CD14-positive monocyte (primary cell): ENCODE results near the gene ZBTB32. TPM values are rescaled to one million over a fixed set of nuclear protein-coding genes. Genes with fewer than 3 reads are reported as not detected.

Source experiments
- DNase-seq, 3 donors: peaks; one replicate each; pipeline ENCODE4 v3.0.0-alpha.2; 2011 to 2022
- H2AFZ ChIP-seq: 2 replicates; pipeline ENCODE4 v1.6.0; 2012; ENCODE audit warnings: mild to moderate bottlenecking, low read depth, low read length, inconsistent platforms; ENCODE audit not compliant: insufficient read depth, poor library complexity, severe bottlenecking
- H3K27ac ChIP-seq, 2 donors: 1 replicate in 1 of 2; 2 replicates in 1 of 2; pipeline ENCODE4 v1.5.1; 2012 to 2013; ENCODE audit warnings: low read length in 2 of 2, control low read depth in 1 of 2, inconsistent platforms in 1 of 2, low read depth in 1 of 2, mild to moderate bottlenecking in 1 of 2
- H3K27me3 ChIP-seq, 2 donors: one replicate each; pipeline versions ENCODE4 v1.6.0 to v1.6.1; 2011 to 2013; ENCODE audit warnings: low read length in 2 of 2; ENCODE audit not compliant: control insufficient read depth in 2 of 2, insufficient read depth in 2 of 2
- H3K36me3 ChIP-seq, 2 donors: replicated peaks in 1 of 2; 1 replicate in 1 of 2; 2 replicates in 1 of 2; pipeline versions ENCODE4 v1.5.1 to v1.6.1; 2012 to 2013; ENCODE audit warnings: low read length in 2 of 2, control low read depth in 1 of 2, inconsistent platforms in 1 of 2, mild to moderate bottlenecking in 1 of 2; ENCODE audit not compliant: insufficient read depth in 2 of 2, control insufficient read depth in 1 of 2
- H3K4me1 ChIP-seq, 2 donors: 1 replicate in 1 of 2; 2 replicates in 1 of 2; pipeline versions ENCODE4 v1.5.1 to v1.6.1; 2012 to 2013; ENCODE audit warnings: low read length in 2 of 2, control low read depth in 1 of 2, inconsistent platforms in 1 of 2, mild to moderate bottlenecking in 1 of 2, moderate library complexity in 1 of 2; ENCODE audit not compliant: insufficient read depth in 2 of 2, control insufficient read depth in 1 of 2
- H3K4me2 ChIP-seq: replicated peaks from 2 replicates; pipeline ENCODE3; 2012; ENCODE audit warnings: low read length, moderate library complexity, mild to moderate bottlenecking; ENCODE audit not compliant: poor library complexity, severe bottlenecking; ENCODE audit errors: extremely low read depth
- H3K4me3 ChIP-seq, 3 experiments: fragments of 200-600 bp in 1 of 3; sonication (generic) in 1 of 3; replicated peaks in 1 of 3; 1 replicate in 2 of 3; 2 replicates in 1 of 3; pipeline ENCODE4 v1.5.1; 2011 to 2013; ENCODE audit warnings: low read length in 3 of 3, mild to moderate bottlenecking in 3 of 3, control low read depth in 2 of 3, low read depth in 2 of 3, inconsistent platforms in 1 of 3, moderate library complexity in 1 of 3
- H3K79me2 ChIP-seq: 2 replicates; pipeline ENCODE4 v1.6.0; 2012; ENCODE audit warnings: mild to moderate bottlenecking, control low read depth, inconsistent platforms, low read length, moderate library complexity; ENCODE audit not compliant: insufficient read depth
- H3K9ac ChIP-seq: 2 replicates; pipeline ENCODE4 v1.6.0; 2017; ENCODE audit warnings: low read length, mild to moderate bottlenecking; ENCODE audit not compliant: insufficient read depth, poor library complexity, severe bottlenecking
- H3K9me3 ChIP-seq, 2 donors: replicated peaks in 1 of 2; 1 replicate in 1 of 2; 2 replicates in 1 of 2; pipeline versions ENCODE4 v1.5.1 to v1.6.1; 2012 to 2013; ENCODE audit warnings: low read length in 2 of 2, control low read depth in 1 of 2; ENCODE audit not compliant: control insufficient read depth in 1 of 2, insufficient read depth in 1 of 2
- H4K20me1 ChIP-seq: 2 replicates; pipeline ENCODE4 v1.6.0; 2012; ENCODE audit warnings: mild to moderate bottlenecking, low read length, control low read depth, moderate library complexity; ENCODE audit not compliant: insufficient read depth
- H3K27ac Mint-ChIP-seq, 7 donors: one replicate each; pipeline ENCODE4 v1.8.0; 2020; ENCODE audit warnings: mild to moderate bottlenecking in 7 of 7, mixed read lengths in 7 of 7, moderate library complexity in 6 of 7, inconsistent platforms in 2 of 7
- H3K27me3 Mint-ChIP-seq, 3 donors: one replicate each; pipeline ENCODE4 v1.8.0; 2021 to 2022; ENCODE audit warnings: low read depth in 3 of 3, mild to moderate bottlenecking in 3 of 3, mixed read lengths in 3 of 3, moderate library complexity in 3 of 3, inconsistent platforms in 1 of 3
- H3K36me3 Mint-ChIP-seq, 2 donors: one replicate each; pipeline ENCODE4 v1.8.0; 2020; ENCODE audit warnings: mixed read lengths in 2 of 2, inconsistent platforms in 1 of 2, mild to moderate bottlenecking in 1 of 2
- H3K4me1 Mint-ChIP-seq: one replicate; pipeline ENCODE4 v1.8.0; 2020; ENCODE audit warnings: mild to moderate bottlenecking, mixed read lengths
- H3K4me3 Mint-ChIP-seq, 2 donors: one replicate each; pipeline ENCODE4 v1.8.0; 2020; ENCODE audit warnings: mild to moderate bottlenecking in 2 of 2, mixed read lengths in 2 of 2, moderate library complexity in 1 of 2
- H3K9me3 Mint-ChIP-seq, 7 donors: one replicate each; pipeline ENCODE4 v1.8.0; 2020 to 2022; ENCODE audit warnings: mixed read lengths in 7 of 7, mild to moderate bottlenecking in 6 of 7, moderate library complexity in 6 of 7, inconsistent platforms in 2 of 7
- CTCF ChIP-seq: fragments of 200-600 bp; IDR thresholded peaks from one replicate; pipeline ENCODE4 v1.8.0; 2022; ENCODE audit warnings: antibody characterized with exemption, mild to moderate bottlenecking
- WGBS: methylation state at CpG from one replicate; pipeline ENCODE4 v1.1.5; 2013; ENCODE audit warnings: missing lambda C conversion rate; ENCODE audit not compliant: insufficient coverage; 5-methylcytosine and 5-hydroxymethylcytosine counted together
- intact Hi-C, 2 donors: fragments of 100-400 bp; cut with micrococcal nuclease; formaldehyde crosslinking; loops; one replicate each; pipeline versions ENCODE4 v1.15.0 to v1.15.1; 2023
- polyA plus RNA-seq, 3 donors: library from polyadenylated mRNA; depleted of rRNA in 1 of 3; unstranded in 2 of 3; stranded (reverse) in 1 of 3; fragments of 300-500 nt in 2 of 3; fragments of >200 nt in 1 of 3; fragmentation: Illumina TruSeq in 2 of 3; gene quantifications; 1 replicate in 2 of 3; 2 replicates in 1 of 3; pipeline ENCODE4 v1.2.3, GENCODE V29; 2012 to 2021

ZBTB32 gene
- polyA plus RNA-seq, 3 donors, result 0.05 TPM; not detected in 2

GRCh38 chr19:35727053-35727955 lies 22.9 kb downstream of the ZBTB32 start:
- WGBS, result 96% methylated on average over 14 of the region's 25 CpGs
- H3K4me1 ChIP-seq, result no peaks in the 10 kb centered on the region
- peaks cover 99 to 100% of the 10 kb centered on the region in 2 donors for H3K36me3 ChIP-seq
- H3K79me2 ChIP-seq, result no peaks in the 10 kb centered on the region
- Mint-ChIP-seq H3K27ac (no peak overlapping the region), H3K36me3 (peaks cover 90 to 99% of the 10 kb centered on the region in 2 donors), H3K27me3 (peaks cover 0 to 3% (median 2%) of the 10 kb centered on the region in 3 donors), H3K4me1 (no peaks in the 10 kb centered on the region), H3K4me3 (no peak overlapping the region), H3K9me3 (no peaks in the 10 kb centered on the region)
- peaks cover 59% of the 10 kb centered on the region for H4K20me1 ChIP-seq
- no peak overlapping the region for H2AFZ ChIP-seq
- no peak overlapping the region for H3K4me3 ChIP-seq
- no peaks in the 10 kb centered on the region for H3K27me3 ChIP-seq
- H3K4me2 ChIP-seq, result no peak overlapping the region
- no peak overlapping the region for H3K9ac ChIP-seq
- intact Hi-C loops, result no loop called here
- DNase-seq, result no peak
- H3K9me3 ChIP-seq, result no peaks in the 10 kb centered on the region
- TF ChIP-seq CTCF, result no peak
- H3K27ac ChIP-seq, result no peak overlapping the region

GRCh38 chr19:35727956-35728706 lies 23.8 kb downstream of the ZBTB32 start:
- no peak overlapping the region for H3K4me3 ChIP-seq
- H2AFZ ChIP-seq, result no peak overlapping the region
- H4K20me1 ChIP-seq, result peaks cover 55% of the 10 kb centered on the region
- no peak overlapping the region for H3K27ac ChIP-seq
- intact Hi-C loops, result no loop called here
- Mint-ChIP-seq H3K4me1 (no peaks in the 10 kb centered on the region), H3K9me3 (no peaks in the 10 kb centered on the region), H3K4me3 (no peak overlapping the region), H3K27me3 (peaks cover 0 to 3% (median 2%) of the 10 kb centered on the region in 3 donors), H3K36me3 (peaks cover 81 to 97% of the 10 kb centered on the region in 2 donors), H3K27ac (no peak overlapping the region)
- no peaks in the 10 kb centered on the region for H3K4me1 ChIP-seq
- H3K4me2 ChIP-seq, result no peak overlapping the region
- no peak for DNase-seq
- no peak overlapping the region for H3K9ac ChIP-seq
- no peaks in the 10 kb centered on the region for H3K79me2 ChIP-seq
- 95% methylated on average over 16 of the region's 19 CpGs for WGBS
- no peak for TF ChIP-seq CTCF
- no peaks in the 10 kb centered on the region for H3K9me3 ChIP-seq
- no peaks in the 10 kb centered on the region for H3K27me3 ChIP-seq
- peaks cover 97 to 100% of the 10 kb centered on the region in 2 donors for H3K36me3 ChIP-seq
